HG03354 (cell line): ENCODE measurements around the gene SYDE1.

ENCODE experiments used
- ATAC-seq: cut with Tn5 transposase; IDR thresholded peaks from one replicate; pipeline ENCODE4 v1.9.1; 2021; ENCODE audit warnings: mild to moderate bottlenecking; ENCODE audit not compliant: unreplicated experiment, poor library complexity, severe bottlenecking

SYDE1 gene

DNA sequence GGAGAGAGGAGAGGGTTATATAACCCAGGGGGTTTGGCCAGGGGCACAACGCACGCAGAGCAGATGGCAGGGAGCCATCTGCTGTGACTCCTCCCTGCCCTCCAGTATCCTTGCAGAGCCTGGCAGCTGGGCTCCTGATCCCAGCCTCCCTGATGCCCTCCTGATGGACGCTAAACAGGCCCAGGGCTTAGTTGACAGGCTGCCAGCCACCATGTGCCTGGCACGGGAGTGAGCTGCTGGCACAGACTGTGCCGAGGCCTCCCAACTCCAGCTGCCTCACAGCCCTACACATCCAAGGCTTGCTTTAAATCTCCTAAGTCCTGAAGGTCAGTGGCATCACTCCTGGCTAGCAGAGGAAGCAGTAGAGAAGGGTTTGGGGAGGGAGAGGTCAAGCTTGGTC lies 16.7 kb downstream of the SYDE1 start:
- ATAC-seq, result no peak

GRCh38 chr19:15124572-15125231 lies 17.5 kb downstream of the SYDE1 start:
- peak; percentile 1 for ATAC-seq

- ATAC-seq, result peak; percentile 91
These were observed 18.2 kb downstream of the SYDE1 start for GRCh38 chr19:15125232-15126067.

DNA sequence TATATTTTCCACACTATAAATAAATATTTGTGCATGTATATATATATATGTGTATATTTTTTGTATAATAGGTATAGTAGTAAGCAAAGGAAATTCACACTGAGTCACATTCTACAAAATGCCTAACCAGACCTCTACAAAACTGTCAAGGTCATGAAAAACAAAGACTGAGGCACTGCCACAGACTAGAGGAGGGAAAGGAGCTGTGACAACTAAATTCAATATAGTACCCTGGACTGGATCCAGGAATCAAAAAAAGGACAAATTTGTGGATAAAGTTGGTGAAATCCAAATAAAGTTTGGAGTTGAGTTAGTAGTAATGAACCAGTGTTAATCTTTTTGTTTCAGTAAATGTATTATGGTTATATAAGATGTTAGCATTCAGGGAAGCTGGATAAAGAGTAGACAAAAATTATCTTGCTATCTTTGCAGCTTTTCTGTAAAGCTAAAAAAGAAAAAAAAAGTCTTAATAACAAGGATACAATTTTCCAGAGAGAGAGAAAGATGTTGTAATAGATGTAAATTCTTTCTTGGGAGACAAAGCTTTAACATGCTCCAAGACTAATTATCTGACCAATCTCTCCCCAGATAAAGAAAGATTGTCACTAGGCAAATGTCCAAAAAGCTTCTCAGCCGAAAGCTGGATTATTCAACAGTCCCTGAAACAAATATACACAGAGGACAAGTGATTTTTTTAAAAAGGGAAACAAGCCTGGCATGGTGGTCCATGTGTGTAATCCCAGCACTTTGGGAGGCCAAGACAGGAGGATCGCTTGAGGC lies 19.1 kb downstream of the SYDE1 start:
- no peak for ATAC-seq

GRCh38 chr19:15128162-15128770 lies 21.1 kb downstream of the SYDE1 start:
- ATAC-seq, result no peak

DNA sequence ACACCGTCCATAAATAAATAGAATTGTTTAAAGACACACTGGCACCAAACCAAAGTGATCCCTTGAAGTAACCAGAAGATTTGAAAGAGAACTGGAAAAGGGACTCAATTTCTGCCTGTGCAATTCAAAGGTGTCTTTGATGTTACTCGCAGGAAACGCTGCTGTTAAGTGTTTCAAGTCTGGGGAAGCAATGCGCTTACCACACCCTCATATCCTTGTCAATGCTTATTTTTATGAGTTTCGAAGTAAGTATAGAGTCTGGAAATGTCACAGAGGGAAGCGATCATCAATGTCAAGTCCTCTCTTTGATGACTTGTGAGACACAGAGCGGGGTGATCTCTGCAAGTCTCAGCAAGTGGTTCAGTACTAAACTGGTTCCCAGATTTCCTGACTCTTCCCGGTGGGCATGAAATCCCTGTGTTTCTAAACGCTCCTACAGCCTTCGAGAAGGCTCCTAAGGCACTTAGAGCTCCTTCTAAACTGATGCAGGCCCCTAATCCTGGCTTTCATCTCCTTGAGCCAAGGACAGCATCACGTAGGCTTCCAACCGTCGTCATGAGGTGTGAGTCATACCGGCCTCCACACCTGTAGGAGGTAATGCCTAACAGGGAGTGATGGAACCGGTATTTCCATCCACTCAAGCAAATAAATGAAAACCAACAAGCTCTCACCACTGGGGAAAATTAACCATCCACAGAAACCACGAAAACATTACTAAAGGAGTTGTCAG lies 22.8 kb downstream of the SYDE1 start:
- no peak for ATAC-seq

- ATAC-seq, result no peak
These were observed 29.2 kb downstream of the SYDE1 start for GRCh38 chr19:15136234-15136954.

- ATAC-seq, result no peak
These were observed 30.6 kb downstream of the SYDE1 start for GRCh38 chr19:15137777-15138176.

DNA sequence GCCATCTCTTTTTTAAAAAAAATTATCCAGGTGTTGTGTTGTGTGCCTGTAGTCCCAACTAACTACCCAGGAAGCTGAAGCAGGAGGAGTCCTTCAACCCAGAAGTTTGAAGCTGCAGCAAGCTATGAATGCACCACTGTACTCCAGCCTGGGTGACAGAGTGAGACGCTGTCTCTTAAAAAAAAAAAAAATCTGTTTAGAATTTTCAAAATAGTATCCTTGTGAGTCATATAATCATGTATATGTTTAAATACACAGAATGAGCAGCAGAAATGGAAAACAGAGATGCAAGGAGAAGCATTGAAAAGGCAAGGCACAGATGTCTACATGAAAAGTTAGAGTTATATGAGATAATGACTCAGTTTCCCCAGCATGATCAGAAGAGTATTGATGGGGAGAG lies 31.2 kb downstream of the SYDE1 start:
- ATAC-seq, result no peak

- no peak for ATAC-seq
These were observed 33.9 kb downstream of the SYDE1 start for GRCh38 chr19:15141143-15141542.

DNA sequence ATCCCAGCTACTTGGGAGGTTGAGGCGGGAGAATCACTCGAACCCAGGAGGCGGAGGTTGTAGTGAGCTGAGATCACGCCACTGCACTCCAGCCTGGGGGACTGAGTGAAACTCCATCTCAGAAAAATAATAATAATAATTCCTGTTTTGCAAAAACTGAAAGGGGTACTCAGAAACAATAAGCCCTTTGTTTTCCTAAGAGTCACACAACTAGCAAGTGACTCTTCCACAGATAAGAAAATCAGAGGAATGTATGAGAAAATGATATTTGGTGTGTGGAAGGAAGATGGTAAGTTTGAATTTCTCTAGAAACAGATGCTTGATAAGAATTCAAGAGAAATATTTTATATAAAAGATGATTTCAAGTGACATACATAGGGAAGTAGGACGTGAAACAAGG lies 35.1 kb downstream of the SYDE1 start:
- ATAC-seq, result no peak

- ATAC-seq, result no peak
These were observed 36.9 kb downstream of the SYDE1 start for GRCh38 chr19:15144046-15144646.

- ATAC-seq, result no peak
These were observed 39.9 kb downstream of the SYDE1 start for GRCh38 chr19:15147090-15147489.

DNA sequence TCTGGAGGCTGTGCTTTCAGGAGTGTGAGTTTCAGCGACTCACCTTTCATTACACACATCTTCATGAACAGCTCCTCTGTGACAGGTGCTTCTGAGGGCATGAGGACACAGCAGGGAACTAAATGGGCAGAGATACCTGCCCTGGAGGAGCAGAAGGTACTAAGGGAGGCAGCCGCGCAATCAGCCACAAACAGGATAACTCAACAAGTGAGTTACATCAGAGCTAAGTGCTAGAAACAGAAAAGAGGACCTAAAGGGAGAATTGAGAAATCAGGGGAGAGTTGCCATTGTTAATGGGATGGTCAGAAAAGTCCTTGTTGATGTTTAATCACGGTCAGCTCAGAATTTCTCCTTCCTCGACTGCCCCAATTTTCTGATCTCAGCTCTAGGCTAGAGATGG lies 42.5 kb downstream of the SYDE1 start:
- no peak for ATAC-seq

DNA sequence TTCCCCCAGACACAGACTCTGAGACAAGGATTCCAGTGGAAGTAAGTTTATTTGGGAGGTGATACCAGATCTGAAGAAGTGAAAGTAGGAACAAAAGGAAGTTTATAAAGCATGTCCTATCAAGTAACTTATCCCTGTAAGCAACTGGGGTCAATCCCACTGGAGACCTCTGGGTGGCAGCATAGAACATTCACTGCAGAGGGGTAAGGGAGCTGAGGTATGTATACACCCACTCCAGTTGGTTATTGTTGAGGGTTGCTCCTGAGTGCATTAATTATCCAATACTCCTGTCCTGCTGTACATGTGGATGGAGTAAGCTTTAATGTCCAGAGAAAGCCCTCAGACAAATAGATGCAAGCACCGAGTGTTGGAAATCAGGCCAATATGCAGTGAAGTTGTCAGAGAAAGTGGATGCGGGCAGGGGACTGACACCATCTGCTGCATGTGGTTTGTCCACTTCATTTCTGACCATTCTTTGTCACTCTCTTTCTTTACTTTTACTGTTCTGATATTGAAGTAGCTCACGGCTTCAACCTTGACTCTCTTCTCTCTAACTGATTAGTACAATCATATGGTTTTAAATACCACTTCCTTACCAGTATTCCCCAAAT lies 46.9 kb downstream of the SYDE1 start:
- ATAC-seq, result no peak

DNA sequence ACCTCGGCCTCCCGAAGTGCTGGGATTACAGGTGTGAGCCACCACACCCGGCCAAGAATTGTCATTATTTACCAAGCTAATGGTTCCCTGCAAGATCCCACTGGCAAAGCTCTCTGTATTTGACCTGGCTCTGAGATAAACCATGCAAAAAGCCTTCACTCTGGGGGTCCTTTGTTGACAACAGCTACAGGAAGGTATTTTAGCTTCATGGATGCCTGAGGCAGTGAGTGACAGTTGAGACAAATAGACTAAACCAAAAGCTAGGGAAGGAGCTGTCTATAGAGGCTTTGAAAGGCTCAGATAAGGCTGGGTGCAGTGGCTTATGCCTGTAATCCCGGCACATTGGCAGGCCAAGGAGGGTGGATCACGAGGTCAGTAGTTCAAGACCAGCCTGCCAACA lies 48.1 kb downstream of the SYDE1 start:
- no peak for ATAC-seq

DNA sequence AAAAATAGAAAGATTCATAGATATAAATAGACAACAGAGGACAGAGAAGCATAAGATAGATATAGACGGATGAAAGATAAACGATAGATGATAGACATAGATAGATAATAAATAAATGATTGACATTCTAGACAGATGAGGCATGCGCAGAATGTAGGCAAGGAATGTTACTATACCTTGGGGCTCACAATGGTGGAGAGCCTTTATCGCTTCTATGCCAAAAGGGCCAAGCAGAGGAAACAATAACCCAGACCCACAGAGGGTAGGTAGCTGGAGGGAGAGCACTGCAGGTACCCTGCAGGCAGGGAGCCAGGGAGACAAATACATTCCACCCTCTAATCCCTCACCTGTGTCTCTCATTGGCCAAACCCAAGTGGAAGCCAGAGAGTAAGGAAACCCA lies 49.2 kb downstream of the SYDE1 start:
- no peak for ATAC-seq

DNA sequence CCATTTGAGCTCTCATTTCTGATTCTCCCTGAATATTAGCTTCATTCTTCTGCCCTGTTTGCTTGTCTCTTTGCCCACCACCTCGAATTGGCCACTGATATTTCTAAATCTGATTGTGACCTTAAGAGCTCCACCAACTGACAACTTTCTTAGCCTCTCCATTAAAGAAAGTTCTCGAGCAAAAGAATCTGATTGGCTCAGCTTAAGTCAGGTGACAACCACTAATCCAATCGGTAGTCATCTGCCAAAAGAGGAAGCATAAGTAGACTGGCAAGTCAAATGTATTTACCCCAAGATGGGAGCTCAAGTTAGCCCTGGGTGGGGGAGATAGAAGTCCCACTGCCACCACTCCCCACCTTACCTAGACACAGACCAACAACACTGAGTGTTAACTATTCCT lies 52.0 kb downstream of the SYDE1 start:
- ATAC-seq, result no peak
